Activated T-helper 9 cell treated with anti-CD3 and anti-CD28 coated beads, Interleukin-2, amount 50 U/mL, for 16 hours (primary cell): ENCODE results near the gene NLGN4X.
"Not testable (repeated sequence)": the region's sequence is repeated elsewhere in the genome, so short reads cannot be mapped to it uniquely, and the experiment has no call there.

Experiments used
- DNase-seq: peaks from one replicate; pipeline ENCODE4 v3.0.0-alpha.2; 2020; ENCODE audit warnings: low read depth

NLGN4X gene

DNA sequence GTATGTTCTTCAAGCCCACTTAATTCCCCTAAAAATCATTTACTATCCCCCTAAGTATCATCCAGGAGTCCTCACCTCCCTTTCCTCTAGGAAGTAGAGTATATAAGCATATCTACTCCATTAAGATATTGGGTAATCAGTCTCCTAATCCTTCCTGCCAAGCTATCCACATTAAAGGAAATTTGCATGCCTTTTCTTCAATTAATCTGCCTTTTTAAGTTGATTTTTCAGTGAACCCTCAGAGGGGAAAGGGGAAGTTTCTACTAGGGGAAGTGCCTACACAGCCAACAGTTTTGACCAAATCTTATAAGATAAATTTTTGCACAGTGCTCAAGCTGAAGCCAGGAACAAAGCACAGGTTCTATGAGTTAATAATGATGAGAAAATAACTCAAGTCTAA, 222.8 kb downstream of the NLGN4X start:
- no peak for DNase-seq

DNA sequence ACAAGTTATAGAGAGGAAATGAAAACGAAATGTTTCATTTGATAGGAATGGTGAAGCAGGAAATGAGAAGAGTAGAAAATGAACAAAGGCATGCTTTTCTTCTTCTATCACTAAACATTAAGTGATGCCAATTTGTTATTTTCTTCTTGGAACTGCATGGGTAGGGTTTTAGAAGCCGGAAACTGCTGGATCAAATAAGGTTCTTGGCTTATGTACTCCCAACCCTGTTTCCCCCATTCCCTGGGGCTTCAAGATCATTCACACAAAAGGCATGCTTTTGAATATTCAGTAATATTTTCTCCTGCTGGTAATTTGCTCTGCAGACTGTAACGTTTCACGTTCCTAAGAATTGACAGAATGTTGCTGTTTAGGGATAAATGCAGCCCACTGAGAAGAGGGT, 224.1 kb downstream of the NLGN4X start:
- DNase-seq: no peak

DNA sequence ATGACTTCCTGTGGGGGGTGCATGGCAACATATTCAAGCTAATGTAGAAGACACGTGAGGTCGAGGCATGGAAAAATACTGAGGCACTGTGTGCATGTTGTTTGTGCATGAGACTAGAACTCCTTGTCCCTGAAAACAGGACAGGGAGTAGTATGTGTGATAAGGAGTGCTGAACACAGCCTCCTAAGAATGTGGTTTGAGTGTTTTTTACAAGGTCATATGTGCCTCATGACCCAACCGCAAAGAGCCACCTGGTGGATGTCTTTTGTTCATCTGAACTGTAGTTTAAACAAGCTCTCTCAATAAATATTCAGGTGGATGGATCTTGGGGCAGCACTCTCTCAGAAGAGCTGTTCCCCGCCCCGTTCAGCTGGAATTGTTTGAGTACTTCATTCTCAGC, 226.6 kb downstream of the NLGN4X start:
- DNase-seq: no peak

DNA sequence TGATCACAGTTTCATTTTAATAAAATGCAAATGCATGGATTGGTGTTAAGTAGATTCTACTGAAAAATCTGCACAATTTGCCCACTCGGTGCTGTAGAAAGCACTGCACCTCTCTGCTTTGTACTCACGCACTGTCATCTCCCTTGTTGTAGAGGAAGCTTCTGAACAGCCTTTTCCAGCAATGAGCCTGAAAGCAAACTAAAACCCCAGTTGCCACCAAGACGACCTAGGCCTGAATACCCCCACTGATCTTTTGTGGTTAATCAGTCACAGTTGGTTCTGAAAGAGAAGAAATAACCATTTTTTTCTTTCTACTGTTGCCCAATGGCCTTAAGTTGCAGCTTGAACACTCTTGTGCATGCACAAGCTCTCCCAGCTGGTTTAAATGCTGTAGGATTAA, 229.8 kb downstream of the NLGN4X start:
- no peak for DNase-seq

DNA sequence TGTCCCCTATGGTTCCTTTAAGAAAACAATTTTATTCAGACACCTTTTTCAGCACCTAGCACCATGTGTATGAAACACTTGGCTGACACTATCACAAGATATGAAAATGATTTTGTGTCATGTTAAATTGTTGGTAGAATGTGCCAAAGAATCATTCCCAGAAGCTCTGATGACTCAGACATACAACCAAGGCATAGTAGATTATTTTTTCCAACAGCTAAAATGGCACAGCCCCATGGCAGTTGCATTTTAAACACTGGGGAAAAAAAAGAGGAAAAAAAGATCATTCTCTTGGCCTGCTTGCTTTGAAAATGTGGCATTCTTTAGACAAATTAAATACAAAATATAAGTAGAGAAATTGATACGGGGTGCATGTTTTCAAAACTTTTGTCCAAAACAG, 230.2 kb downstream of the NLGN4X start:
- DNase-seq: no peak

DNA sequence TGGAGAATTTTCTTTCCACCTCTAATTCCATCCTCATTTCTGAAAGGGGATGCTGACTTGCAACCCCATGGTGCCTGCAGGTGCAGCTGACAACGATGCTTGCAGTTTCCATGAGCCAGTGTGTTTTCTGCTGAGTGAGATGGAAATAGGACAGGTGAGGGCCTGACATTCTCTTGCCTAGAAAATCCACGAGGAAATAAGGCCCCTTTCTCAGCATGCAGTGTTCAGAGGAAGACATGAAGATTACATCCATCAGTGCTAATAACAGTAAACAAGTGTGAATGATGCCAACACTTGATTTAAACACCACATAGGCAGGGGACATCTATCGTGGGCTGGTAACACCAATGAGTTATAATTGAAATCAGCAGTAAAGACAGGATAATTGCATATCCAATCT, 237.3 kb downstream of the NLGN4X start:
- no peak for DNase-seq

DNA sequence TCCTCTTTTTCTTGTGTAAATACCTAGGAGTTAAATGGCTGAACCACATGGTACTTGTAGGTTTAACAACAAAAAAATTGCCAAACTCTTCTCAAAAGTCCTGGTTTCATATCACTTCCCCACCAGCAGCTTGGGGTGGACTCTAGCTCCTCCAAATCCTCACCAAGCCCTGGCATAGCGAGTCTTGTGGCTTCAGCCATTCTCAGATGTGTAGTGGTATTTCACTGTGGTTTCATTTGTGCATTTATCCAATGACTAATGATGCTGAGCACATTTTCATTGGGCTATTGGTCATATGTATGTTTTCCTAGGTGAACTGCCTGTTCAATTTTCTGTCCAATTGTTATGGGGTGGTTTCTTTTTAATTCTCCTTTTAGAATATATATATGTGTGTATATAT, 249.3 kb downstream of the NLGN4X start:
- no peak for DNase-seq

DNA sequence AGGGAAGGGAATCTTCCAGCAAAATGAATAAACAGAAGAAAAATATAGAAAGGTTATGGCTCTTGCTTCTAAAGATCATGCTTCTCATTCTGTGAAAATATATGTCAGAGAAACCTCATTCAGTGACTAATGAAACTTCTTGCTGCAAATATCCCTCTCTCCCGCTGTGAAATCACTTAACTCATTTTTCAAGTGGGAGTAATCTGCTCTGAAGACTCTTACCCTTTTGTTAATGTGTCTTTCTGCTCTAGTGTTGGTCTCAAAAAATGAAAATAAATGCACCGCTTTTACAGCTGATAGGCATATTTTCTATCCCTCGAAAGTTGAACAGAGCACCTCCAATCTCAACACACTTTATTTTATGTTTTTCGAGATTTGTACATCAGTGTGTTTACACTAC, 252.3 kb downstream of the NLGN4X start:
- DNase-seq: no peak

DNA sequence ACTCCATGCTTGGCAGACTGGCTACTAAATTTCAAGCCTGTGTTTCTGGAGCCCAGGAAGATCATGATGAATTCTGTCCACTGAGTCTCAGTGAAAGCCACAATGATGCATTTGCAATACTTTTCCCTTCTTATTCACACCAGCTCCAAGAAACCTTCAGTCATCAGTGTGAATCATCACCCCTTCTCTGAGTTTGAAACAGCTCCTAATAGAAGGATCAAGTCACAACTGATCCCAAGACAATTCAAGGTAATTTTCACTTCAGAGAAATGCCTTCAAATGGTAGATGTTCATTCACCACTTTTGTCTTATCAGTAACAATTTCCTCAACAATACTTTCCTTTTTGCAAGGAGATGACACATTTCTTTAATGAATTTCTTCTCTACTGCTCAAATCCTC, 257.4 kb downstream of the NLGN4X start:
- DNase-seq: no peak

DNA sequence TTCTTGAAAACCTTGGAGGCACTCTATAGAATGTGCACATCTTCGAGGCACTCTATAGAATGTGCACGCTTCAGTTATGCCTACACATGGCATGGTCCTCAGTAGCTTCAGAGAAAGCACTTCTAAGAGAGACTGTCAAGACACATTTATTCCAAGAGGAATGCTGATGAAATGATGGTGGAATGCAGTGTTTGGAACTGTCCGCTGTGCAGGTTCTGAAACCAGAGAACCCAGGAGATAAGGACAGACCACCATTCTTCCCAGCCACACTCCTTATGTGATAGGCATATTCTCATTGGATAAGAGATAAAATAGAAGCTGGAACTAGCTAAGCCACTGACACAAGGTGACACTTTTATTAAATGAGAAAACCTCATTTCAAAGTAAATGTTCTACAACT, 263.3 kb downstream of the NLGN4X start:
- no peak for DNase-seq

DNA sequence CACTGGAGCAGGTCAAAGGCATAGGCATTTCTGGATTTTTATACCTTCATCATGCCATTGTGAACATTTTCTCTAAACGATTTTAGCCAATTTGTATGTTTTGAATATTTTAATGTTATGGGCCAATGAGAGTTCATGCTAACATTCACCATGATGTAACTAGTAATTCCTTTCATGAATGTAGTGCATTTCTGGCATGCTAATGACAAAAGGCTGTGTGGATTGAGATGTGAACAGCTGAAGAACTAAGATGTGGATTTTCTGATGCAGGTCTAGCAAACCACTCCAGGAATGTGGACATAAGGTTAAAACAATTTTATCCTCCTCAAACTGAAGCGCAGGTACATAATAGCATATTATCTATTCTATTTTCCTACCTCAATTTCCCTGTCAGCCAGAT, 269.4 kb downstream of the NLGN4X start:
- no peak for DNase-seq

DNA sequence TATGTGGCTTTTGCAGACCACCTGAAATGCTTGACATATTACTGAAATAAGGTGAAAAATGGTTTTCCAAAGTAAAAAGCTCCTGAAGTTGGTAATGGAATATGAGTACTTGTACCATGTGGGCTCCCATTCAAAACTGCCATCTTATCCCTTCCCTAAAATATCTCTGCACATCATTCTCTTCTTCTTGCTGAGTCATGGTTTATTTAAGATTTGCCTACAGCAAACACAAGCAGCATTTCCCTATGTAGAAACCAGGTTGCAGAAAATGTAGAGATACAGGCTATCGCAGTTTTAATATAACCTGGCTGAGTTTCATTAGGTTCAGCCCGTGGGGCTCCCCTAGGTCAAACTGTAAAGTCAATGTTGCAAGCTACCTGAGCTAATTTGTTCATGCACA, 270.1 kb downstream of the NLGN4X start:
- no peak for DNase-seq

DNA sequence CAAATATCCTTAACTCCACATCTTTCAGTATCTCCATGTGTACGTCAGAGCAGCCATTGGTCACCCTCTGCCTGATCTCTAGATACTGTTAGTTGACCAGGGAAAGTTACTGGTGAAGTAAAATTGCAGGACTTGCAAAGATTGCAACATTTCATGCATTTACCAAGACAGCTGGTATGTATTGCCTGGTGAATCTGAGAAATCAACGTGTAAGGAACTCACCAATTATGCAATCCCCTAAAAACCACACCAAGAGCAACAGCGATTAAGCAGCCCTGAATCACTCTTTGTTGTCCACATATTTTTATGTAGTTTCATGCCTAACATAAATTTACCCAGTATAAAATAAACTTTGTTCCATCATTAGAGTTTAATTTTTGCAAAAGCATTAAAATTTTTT, 271.2 kb downstream of the NLGN4X start:
- DNase-seq: no peak

DNA sequence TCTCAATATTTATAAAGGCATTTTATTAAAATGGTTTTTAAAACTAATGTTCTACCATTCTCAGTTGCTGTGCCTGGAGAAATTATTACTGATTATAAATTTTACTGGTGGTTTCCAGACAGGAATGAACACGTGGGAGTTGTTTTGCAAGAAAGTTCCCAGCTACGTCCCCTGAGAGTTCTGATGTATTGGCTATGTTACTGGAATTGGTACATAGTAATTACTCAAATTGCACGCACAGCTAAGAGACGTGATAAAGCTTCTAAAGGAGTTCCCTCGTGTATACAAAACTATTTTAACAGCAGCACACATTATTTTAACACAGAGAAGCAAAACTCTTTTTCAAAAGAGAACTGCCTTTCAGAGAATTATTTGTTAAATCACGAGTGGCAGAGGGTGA, 292.2 kb downstream of the NLGN4X start:
- DNase-seq: no peak

DNA sequence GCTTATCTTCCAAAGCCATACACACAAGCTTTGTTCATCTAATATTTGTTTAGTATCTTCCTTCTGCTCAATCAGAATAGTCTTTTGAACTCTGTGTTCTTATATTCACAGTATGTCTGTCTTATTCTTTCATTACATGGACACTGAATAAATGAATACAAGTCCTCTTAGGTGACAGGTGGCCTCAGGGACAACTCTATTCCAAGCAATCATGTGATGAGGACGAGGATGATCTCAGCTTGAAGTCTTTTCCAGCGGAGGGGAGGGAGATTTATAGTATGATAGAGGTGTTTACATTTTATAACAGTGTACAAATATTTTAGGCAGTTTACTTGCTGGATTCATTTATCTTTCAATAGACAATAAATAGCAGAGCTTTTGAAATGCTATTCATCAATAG, 300.4 kb downstream of the NLGN4X start:
- DNase-seq: no peak

DNA sequence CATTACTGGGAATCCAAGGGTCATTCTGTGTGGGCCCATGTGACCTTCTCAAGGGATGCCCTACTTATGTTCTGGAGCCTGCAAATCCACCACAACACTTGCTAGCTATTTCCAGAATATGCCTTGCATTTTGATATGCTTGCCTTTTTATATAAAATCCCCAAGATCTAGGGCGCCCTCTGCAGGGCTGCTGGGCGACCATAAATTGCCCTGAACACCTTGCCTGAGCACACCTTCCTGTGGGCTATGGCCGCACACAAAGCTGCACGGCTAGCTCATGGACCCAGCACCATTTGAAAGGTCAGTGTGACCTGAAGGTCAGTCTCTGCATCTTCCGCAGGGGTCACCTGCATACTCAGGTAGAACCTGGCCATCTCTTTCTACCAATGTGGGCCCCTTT, 311.7 kb downstream of the NLGN4X start:
- DNase-seq: no peak

DNA sequence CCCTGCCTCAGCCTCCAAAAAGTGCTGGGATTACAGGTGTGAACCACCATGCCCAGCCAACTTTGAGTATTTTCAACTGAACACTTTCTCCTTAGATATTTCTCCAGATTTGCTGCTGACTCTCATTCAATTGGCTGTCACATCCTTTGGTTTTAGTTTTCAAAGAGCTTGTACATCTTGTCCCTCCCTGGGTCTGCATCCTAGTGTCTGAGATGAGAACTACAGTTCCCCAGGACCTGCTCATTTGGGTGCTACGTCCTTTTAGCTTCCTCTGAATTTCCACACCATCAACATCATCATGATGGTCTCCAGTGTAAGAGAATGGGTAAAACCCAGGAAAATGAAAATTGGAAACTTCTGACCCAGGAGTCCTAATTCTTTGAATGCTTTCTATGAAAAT, 312.9 kb downstream of the NLGN4X start:
- no peak for DNase-seq

DNA sequence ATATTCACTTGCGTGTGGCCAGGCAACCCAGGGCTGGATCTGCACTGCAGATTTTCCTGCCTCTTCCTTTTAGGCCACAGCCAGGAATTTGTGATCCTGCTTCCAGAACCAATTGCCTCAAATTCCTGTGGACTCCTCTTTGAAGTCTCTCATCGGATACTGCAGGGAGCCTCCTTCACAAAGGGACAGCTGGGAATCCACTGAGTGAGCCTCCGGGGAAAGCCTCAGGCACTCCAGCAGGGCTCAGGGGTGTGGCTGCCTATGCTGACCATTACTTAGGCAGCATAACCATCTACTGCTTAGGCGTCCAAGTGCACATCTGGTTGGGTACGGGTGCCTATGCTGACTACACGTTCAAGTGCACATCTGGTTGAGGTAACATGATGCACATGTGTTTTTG, 321.5 kb downstream of the NLGN4X start:
- no peak for DNase-seq

DNA sequence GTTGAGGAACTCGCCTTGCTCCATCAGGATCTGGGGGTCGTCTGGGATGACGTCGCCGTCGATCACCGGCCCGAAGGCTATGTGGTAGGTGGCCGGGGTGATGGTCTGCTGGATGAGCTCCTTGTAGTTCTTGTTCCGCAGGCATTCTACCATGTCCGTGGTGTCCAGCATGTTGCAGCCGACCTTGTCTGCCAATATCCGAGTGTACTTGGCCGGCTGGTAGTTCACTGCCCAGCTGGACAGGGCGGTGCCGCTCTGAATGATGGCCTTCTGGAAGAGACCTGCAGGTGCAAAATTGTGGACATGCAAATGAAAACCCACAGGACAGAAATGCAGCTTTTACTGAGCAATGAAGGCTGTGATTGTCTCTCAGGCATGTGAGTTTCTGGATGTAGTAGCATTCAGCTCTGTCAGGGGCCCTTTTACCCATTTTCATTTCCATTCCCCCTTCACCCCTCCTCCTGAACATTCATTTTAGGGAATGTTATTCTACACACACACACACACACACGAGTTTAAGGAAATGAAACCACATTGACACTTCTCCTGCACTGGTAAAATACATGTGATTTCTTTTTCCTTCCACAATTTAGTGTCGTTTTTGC, 325.0 kb downstream of the NLGN4X start:
- DNase-seq: not testable (repeated sequence)

DNA sequence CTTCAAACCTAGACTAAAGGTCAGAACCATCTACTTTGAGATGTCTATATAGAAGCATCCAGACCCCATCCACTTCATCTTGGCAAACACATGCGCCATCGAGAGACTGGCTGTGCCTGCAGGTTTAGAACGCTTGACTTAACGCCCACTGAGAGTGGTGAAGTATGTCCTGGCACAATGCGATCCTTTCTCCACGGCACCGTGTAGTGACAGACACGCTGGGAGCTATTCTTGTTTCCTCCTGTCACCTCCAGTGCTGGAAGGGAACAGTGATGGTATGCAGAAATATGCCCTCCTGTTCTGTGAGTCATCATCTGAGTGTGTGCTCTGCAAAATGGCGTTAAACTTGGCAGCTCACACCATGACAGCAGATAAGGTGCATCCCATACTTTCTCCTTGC, 330.2 kb downstream of the NLGN4X start:
- no peak for DNase-seq

DNA sequence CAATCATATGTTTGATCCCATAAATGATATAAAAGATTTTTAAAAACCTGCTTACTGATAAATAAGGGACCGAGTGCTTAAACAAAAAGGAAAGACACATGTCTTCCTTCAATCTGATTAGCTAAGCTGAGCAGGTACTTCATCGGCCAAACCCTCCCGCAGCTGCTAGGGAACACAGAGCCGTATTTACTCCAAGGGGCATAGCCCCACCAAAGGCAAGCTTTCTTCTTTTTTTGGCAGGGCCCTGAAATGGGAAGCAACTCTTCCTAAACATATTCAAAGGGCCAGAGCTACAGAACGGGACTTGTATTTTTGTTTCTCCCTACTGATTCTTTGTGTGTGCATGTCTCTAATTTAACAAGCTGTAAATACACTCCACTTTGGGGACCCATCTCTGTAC, 337.3 kb downstream of the NLGN4X start:
- no peak for DNase-seq

DNA sequence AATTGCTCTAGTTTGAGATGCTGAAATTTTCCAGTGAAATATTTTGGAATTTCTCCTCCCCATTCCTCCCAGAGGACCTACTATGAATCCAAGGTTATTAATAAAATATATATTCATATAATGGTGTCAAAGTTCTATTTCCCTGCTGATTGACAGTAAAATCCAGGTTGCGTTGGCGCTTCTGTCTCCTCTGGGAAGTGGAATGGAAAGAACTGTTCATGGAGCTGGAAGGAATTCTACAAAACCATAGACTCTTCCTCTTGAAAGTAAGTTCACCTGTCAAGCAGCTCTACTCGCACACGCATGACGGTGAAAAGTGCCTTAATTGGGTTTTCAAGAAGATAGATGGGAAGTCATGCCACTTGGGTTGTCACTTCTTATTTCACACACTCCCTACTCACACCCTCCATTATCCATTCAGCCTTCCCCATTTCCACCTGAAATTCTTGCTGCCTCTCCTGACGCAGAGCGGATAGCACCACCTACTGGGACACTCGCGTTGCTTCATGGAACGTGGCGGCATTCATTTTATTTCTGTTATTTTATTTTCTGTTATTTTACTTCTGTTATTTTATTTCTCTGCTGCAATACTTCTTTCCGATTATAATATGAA, 351.6 kb downstream of the NLGN4X start:
- DNase-seq: no peak

DNA sequence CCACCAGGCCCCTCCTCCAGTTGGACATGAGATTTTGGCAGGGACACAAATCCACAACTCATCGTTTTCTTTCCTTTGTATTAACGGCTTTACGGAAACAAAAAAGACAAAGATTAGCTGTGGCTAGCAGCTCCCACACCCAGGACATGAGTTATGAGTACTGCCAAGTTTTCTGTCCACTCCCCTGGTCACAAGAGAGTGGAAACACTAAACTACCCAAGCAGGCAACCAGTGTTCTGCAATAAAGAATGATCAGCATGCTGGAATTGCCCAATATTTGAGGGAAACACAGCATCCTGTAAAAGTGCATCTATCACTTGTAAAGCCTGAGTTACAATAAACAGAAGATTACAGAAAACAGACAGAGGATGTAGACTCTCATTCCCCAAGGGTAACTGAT, 358.4 kb downstream of the NLGN4X start:
- DNase-seq: no peak

DNA sequence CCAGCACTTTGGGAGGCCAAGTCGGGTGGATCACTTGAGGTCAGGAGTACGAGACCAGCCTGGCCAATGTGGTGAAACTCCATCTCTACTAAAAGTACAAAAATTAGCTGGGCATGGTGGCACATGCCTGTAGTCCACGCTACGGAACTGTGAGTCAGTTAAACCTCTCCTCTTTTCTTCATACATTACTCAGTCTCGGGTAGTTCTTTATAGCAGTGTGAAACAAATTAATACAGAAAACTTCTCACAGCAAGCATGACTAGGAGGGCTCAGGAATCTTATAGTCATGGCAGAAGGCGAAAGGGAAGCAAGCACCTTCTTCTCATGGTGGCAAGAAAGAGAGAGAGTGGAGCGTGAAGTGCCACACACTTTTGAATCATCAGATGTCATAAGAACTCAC, 358.9 kb downstream of the NLGN4X start:
- no peak for DNase-seq

DNA sequence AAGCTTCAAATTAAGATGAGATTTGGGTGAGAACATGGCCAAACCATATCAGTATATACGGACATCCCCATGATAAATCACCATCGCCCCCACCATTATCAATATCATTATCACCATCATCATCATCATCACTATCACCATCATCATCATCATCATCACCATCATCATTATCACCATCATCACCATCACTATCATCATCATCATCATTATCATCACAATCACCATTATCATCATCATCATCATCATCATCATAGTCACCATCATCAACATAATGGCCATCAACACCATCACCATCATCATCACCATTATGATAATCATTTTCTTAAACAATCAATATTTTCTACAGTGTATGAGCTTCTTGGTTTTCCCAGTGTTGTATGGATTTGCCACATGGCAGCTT, 360.9 kb downstream of the NLGN4X start:
- DNase-seq: no peak
